ENCODE measurements around the gene MICALL1.
"Not testable (repeated sequence)": the region's sequence is repeated elsewhere in the genome, so short reads cannot be mapped to it uniquely, and the experiment has no call there.

GRCh38 chr22:37944423-37944822, 38.3 kb downstream of the MICALL1 start:
- not testable (repeated sequence) for TF ChIP-seq CTCF, EZH2 (IDR thresholded peaks at IDR 0.05)
